A549 (cell line): ENCODE measurements around the gene TM9SF4. TPM values are rescaled to one million over a fixed set of nuclear protein-coding genes. Genes with fewer than 3 reads are reported as not detected.
A peak's percentile ranks its signal among the peaks of the same experiment; 100 is the strongest.

Experiments used
- ATAC-seq, 2 experiments: fragments of 200-7000 bp in 1 of 2; fragments of >200 bp in 1 of 2; cut with Nextera tagmentation in 1 of 2; cut with Tn5 transposase in 1 of 2; 3 replicates each; pipeline versions ENCODE4 v1.8.0 to v1.9.1; 2018 to 2020; ENCODE audit warnings: mild to moderate bottlenecking in 1 of 2, moderate library complexity in 1 of 2
- CTCF ChIA-PET: fragments of 300-600 bp; sonication (Branson Sonifier 250); formaldehyde crosslinking; extraction: SDS; loops from one replicate; lab custom pipeline; 2021; ENCODE audit warnings: antibody characterized with exemption, inconsistent platforms; lab: Yijun Ruan, JAX
- POLR2A ChIA-PET: fragments of 350-600 bp; formaldehyde crosslinking; extraction: SDS; loops from one replicate; lab custom pipeline; 2021; ENCODE audit warnings: antibody characterized with exemption, inconsistent platforms; lab: Yijun Ruan, JAX
- DNase-seq, 2 experiments: peaks; one replicate each; pipeline versions ENCODE4 v3.0.0 to v3.0.0-alpha.2; 2011 to 2016; ENCODE audit warnings: low read depth in 1 of 2, low spot score in 1 of 2
- FAIRE-seq: peaks from 2 replicates; lab custom pipeline; 2011; peaks lifted over from hg19 to GRCh38; lab: Jason Lieb, UNC
- H3K27ac ChIP-seq, 2 experiments: fragments of >200 bp; sonication (Bioruptor Twin); formaldehyde crosslinking; 3 replicates each; pipeline ENCODE4 v1.5.1; 2016 to 2017
- H3K4me1 ChIP-seq: fragments of >200 bp; sonication (Bioruptor Twin); formaldehyde crosslinking; 3 replicates; pipeline ENCODE4 v1.6.1; 2016
- H3K4me2 ChIP-seq: fragments of >200 bp; sonication (Bioruptor Twin); formaldehyde crosslinking; 3 replicates; pipeline ENCODE4 v1.6.1; 2016
- H3K4me3 ChIP-seq: fragments of >200 bp; sonication (Bioruptor Twin); formaldehyde crosslinking; 3 replicates; pipeline ENCODE4 v1.5.1; 2016
- H3K9me3 ChIP-seq: fragments of >200 bp; sonication (Bioruptor Twin); formaldehyde crosslinking; 3 replicates; pipeline ENCODE4 v1.6.1; 2016
- BCL3 ChIP-seq: fragments of >200 bp; sonication (Bioruptor Twin); formaldehyde crosslinking; IDR thresholded peaks from 3 replicates; pipeline ENCODE4 v1.6.1; 2016
- CBX2 ChIP-seq: fragments of 200-600 bp; sonication (generic); IDR thresholded peaks from 2 replicates; pipeline ENCODE4 v1.6.1; 2016; ENCODE audit warnings: low read depth, mild to moderate bottlenecking, borderline replicate concordance
- CEBPB ChIP-seq, 2 experiments: fragments of >200 bp in 1 of 2; sonication (Bioruptor Twin) in 1 of 2; formaldehyde crosslinking in 1 of 2; IDR thresholded peaks; 2 replicates each; pipeline ENCODE4 v1.6.1; 2012 to 2016
- CHD2 ChIP-seq: fragments of 150-350 bp; IDR thresholded peaks from 2 replicates; pipeline ENCODE4 v1.6.1; 2014; ENCODE audit warnings: low read length; ENCODE audit not compliant: partially characterized antibody
- CTCF ChIP-seq: fragments of >200 bp; sonication (Bioruptor Twin); formaldehyde crosslinking; IDR thresholded peaks from 3 replicates; pipeline ENCODE4 v1.5.1; 2016
- EP300 ChIP-seq, 2 experiments: fragments of >200 bp; sonication (Bioruptor Twin); formaldehyde crosslinking; IDR thresholded peaks; 2 replicates in 1 of 2; 3 replicates in 1 of 2; pipeline ENCODE4 v1.6.1; 2016 to 2017
- FOSB ChIP-seq: fragments of 250-450 bp; sonication (Bioruptor Pico); IDR thresholded peaks from 2 replicates; pipeline ENCODE4 v1.5.0; 2020; ENCODE audit warnings: mild to moderate bottlenecking, moderate library complexity
- HMGXB4 ChIP-seq: fragments of 250-450 bp; sonication (Bioruptor Pico); IDR thresholded peaks from 2 replicates; pipeline ENCODE4 v1.5.0; 2021; ENCODE audit warnings: mild to moderate bottlenecking, moderate library complexity, borderline replicate concordance
- HOXA7 ChIP-seq: fragments of 250-450 bp; sonication (Bioruptor Pico); IDR thresholded peaks from 2 replicates; pipeline ENCODE4 v1.5.0; 2020; ENCODE audit warnings: mild to moderate bottlenecking, moderate library complexity
- HOXB13 ChIP-seq: fragments of 250-450 bp; sonication (Bioruptor Pico); IDR thresholded peaks from 2 replicates; pipeline ENCODE4 v1.5.0; 2020; ENCODE audit warnings: low read depth, mild to moderate bottlenecking, moderate library complexity
- HOXB5 ChIP-seq: fragments of 250-450 bp; sonication (Bioruptor Pico); IDR thresholded peaks from 2 replicates; pipeline ENCODE4 v1.5.0; 2020; ENCODE audit warnings: mild to moderate bottlenecking, moderate library complexity
- JUN ChIP-seq, 2 experiments: fragments of >200 bp; sonication (Bioruptor Twin); formaldehyde crosslinking; IDR thresholded peaks; 2 replicates in 1 of 2; 3 replicates in 1 of 2; pipeline ENCODE4 v1.6.1; 2016 to 2017
- JUNB ChIP-seq: fragments of >200 bp; sonication (Bioruptor Twin); formaldehyde crosslinking; IDR thresholded peaks from 2 replicates; pipeline ENCODE4 v1.6.1; 2016
- MAFK ChIP-seq: fragments of 450-650 bp; IDR thresholded peaks from 2 replicates; pipeline ENCODE4 v1.6.1; 2014; ENCODE audit not compliant: partially characterized antibody
- MAX ChIP-seq: IDR thresholded peaks from 2 replicates; pipeline ENCODE4 v1.6.1; 2012
- MAZ ChIP-seq: fragments of 150-350 bp; IDR thresholded peaks from 2 replicates; pipeline ENCODE4 v1.6.1; 2014; ENCODE audit warnings: antibody characterized with exemption, low read depth, low read length, borderline replicate concordance
- MYC ChIP-seq: IDR thresholded peaks from 2 replicates; pipeline ENCODE4 v1.6.1; 2012; ENCODE audit warnings: mild to moderate bottlenecking, inconsistent platforms, low read length, improper control_type of control experiment, borderline replicate concordance
- NFE2L2 ChIP-seq: fragments of 150-350 bp; conservative IDR thresholded peaks from 2 replicates; pipeline ENCODE4 v1.6.1; 2014; ENCODE audit warnings: low read length
- NR3C1 ChIP-seq: fragments of >200 bp; sonication (Bioruptor Twin); formaldehyde crosslinking; IDR thresholded peaks from 3 replicates; pipeline ENCODE4 v1.6.1; 2017
- PHF8 ChIP-seq: fragments of 200-600 bp; sonication (generic); IDR thresholded peaks from 2 replicates; pipeline ENCODE4 v1.6.1; 2016; ENCODE audit warnings: low read depth, mild to moderate bottlenecking, antibody characterized with exemption, moderate library complexity, borderline replicate concordance
- RARB ChIP-seq: fragments of 250-450 bp; sonication (Bioruptor Pico); IDR thresholded peaks from 2 replicates; pipeline ENCODE4 v1.8.0; 2021; ENCODE audit warnings: mild to moderate bottlenecking, moderate library complexity
- RCOR1 ChIP-seq: fragments of 150-350 bp; IDR thresholded peaks from 2 replicates; pipeline ENCODE4 v1.6.1; 2014; ENCODE audit warnings: antibody characterized with exemption, low read length, low read depth
- TP53 ChIP-seq: fragments of 250-450 bp; sonication (Bioruptor Pico); IDR thresholded peaks from 2 replicates; pipeline ENCODE4 v1.5.0; 2021; ENCODE audit warnings: mild to moderate bottlenecking, moderate library complexity
- ZC3H11A ChIP-seq: fragments of 450-650 bp; IDR thresholded peaks from 2 replicates; pipeline ENCODE4 v1.6.1; 2014; ENCODE audit warnings: antibody characterized with exemption, mild to moderate bottlenecking
- WGBS: methylation state at CpG from one replicate; pipeline ENCODE4 v1.1.6; 2017; ENCODE audit errors: missing lambda C conversion rate; 5-methylcytosine and 5-hydroxymethylcytosine counted together
- polyA plus RNA-seq, 4 experiments: library from polyadenylated mRNA; depleted of rRNA in 3 of 4; stranded (reverse); fragments of >200 nt; fragmentation: RNase III in 1 of 4; extraction: RNeasy Plus Mini Kit Qiagen cat#74134 plus additional on column Dnase treatment in 1 of 4; gene quantifications; 2 replicates in 3 of 4; 3 replicates in 1 of 4; pipeline ENCODE4 v1.2.3, GENCODE V29; 2011 to 2017

Gene TM9SF4
- polyA plus RNA-seq, 2 of the 4 experiments (the other 2 are of a cell fraction): 52.3 to 60.0 TPM

GRCh38 chr20:32109392-32110172 lies at the start of gene TM9SF4 (continued):
- TF ChIP-seq MAX (peak; percentile 91), JUN (IDR thresholded peaks at IDR 0.05) (peak; percentile 62 to 96; a peak in 4 of 5 replicates), RARB (no peak), CEBPB (IDR thresholded peaks at IDR 0.05) (no peak), NFE2L2 (no peak), RCOR1 (no peak), JUNB (no peak), HOXA7 (CRISPR knock-in tag) (no peak), HMGXB4 (peak; percentile 54; the same call in 1 of the 2 replicates), BCL3 (peak; percentile 72; the same call in 2 of the 3 replicates), MAZ (no peak), TP53 (CRISPR knock-in tag) (0 out of 2 replicates have a peak, but pooled peaks have one; percentile 41), PHF8 (peak; percentile 98), CHD2 (no peak)

- no peak for DNase-seq
- no peak overlapping the region for H3K27ac ChIP-seq
- ChIA-PET POLR2A (no interaction called here), CTCF (interaction anchor here (0.6 to 2.8 kb wide), 5 partner anchors 22 to 210 kb away, joined by 3 to 10 read pairs (median 4); no protein-coding TSS in a partner anchor)
- WGBS: 32% methylated on average over 4 of the region's 4 CpGs
- no peaks in the 10 kb centered on the region for H3K4me1 ChIP-seq
- ATAC-seq: no peak
- TF ChIP-seq MYC: no peak
- no peak for TF ChIP-seq ZC3H11A
- TF ChIP-seq NR3C1: no peak
- TF ChIP-seq HMGXB4: no peak
- no peak for TF ChIP-seq CBX2
- no peak for TF ChIP-seq MAFK
- TF ChIP-seq HOXB13 (CRISPR knock-in tag): no peak
- no peak for TF ChIP-seq FOSB (CRISPR knock-in tag)
- TF ChIP-seq HOXB5: no peak
- TF ChIP-seq CTCF: no peak
- no peak for TF ChIP-seq EP300 (IDR thresholded peaks at IDR 0.05)
- no peak for TF ChIP-seq HOXA7 (CRISPR knock-in tag)
- H3K9me3 ChIP-seq: no peaks in the 10 kb centered on the region; the same call in 2 of the 3 replicates
- no peak overlapping the region for H3K4me2 ChIP-seq
- FAIRE-seq: no peak
- H3K4me3 ChIP-seq: no peak overlapping the region
Observed at GRCh38 chr20:32062776-32063170, 46.7 kb upstream of the TM9SF4 start.
